ENCODE data around the gene IFRD1.

DNA sequence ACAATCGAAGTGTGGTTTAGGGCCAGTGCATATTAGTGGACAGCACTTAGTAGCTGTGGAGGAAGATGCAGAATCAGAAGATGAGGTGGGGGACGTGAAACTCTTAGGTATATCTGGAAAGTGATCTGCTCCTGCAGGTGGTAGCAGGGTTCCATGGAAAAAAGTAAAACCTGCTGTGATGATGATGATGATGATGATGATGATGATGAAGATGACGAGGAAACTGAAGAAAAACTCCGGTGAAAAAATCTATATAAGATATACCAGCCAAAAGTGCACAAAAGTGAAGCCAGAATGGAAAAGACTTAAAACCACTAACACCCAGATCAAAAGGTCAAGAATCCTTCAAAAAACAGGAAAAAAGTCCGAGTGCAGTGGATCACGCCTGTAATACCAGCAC lies 70.5 kb downstream of the IFRD1 start:
- TF ChIP-seq, protein P1, sequence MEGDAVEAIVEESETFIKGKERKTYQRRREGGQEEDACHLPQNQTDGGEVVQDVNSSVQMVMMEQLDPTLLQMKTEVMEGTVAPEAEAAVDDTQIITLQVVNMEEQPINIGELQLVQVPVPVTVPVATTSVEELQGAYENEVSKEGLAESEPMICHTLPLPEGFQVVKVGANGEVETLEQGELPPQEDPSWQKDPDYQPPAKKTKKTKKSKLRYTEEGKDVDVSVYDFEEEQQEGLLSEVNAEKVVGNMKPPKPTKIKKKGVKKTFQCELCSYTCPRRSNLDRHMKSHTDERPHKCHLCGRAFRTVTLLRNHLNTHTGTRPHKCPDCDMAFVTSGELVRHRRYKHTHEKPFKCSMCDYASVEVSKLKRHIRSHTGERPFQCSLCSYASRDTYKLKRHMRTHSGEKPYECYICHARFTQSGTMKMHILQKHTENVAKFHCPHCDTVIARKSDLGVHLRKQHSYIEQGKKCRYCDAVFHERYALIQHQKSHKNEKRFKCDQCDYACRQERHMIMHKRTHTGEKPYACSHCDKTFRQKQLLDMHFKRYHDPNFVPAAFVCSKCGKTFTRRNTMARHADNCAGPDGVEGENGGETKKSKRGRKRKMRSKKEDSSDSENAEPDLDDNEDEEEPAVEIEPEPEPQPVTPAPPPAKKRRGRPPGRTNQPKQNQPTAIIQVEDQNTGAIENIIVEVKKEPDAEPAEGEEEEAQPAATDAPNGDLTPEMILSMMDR (conservative IDR thresholded peaks at IDR 0.05; ENCODE audit: low read length): no peak
- no peak for TF ChIP-seq EZH2phosphoT487 (IDR thresholded peaks at IDR 0.05; ENCODE audit: borderline replicate concordance)

Data from Loucy (cell line).